DMS53 treated with DMSO at 0.1 percent for 48 hours (cell line): Measurements from ENCODE around the gene AMN.

Experiments used
- DNase-seq: peaks from one replicate; lab custom pipeline; 2025; ENCODE audit not compliant: unreplicated experiment; lab: John Stamatoyannopoulos, UW

The AMN gene

GRCh38 chr14:102943454-102943853 lies 21.0 kb downstream of the AMN start:
- DNase-seq: no peak

- no peak for DNase-seq
Measured at GRCh38 chr14:102943979-102944378, 21.5 kb downstream of the AMN start.

GRCh38 chr14:102944448-102945330 lies 22.2 kb downstream of the AMN start:
- DNase-seq: no peak

GRCh38 chr14:102945346-102946130 lies 23.1 kb downstream of the AMN start:
- DNase-seq: no peak

GRCh38 chr14:102947321-102948103 lies 25.0 kb downstream of the AMN start:
- DNase-seq: no peak

- no peak for DNase-seq
Measured at GRCh38 chr14:102948698-102949061, 26.2 kb downstream of the AMN start.

- DNase-seq: no peak
Measured at GRCh38 chr14:102949062-102949800, 26.8 kb downstream of the AMN start.

- DNase-seq: no peak
Measured at GRCh38 chr14:102949801-102950451, 27.5 kb downstream of the AMN start.

- no peak for DNase-seq
Measured at GRCh38 chr14:102951034-102951433, 28.6 kb downstream of the AMN start.

GRCh38 chr14:102951799-102952198 lies 29.3 kb downstream of the AMN start:
- no peak for DNase-seq

- no peak for DNase-seq
Measured at GRCh38 chr14:102952276-102952675, 29.8 kb downstream of the AMN start.

- no peak for DNase-seq
Measured at GRCh38 chr14:102953100-102953499, 30.6 kb downstream of the AMN start.

- no peak for DNase-seq
Measured at GRCh38 chr14:102954081-102954789, 31.8 kb downstream of the AMN start.

GRCh38 chr14:102955636-102956408 lies 33.4 kb downstream of the AMN start:
- DNase-seq: no peak

GRCh38 chr14:102957222-102957621 lies 34.8 kb downstream of the AMN start:
- DNase-seq: no peak

- no peak for DNase-seq
Measured at GRCh38 chr14:102958461-102958860, 36.0 kb downstream of the AMN start.

- DNase-seq: no peak
Measured at GRCh38 chr14:102962111-102962627, 39.7 kb downstream of the AMN start.

GRCh38 chr14:102964152-102964730 lies 41.8 kb downstream of the AMN start:
- no peak for DNase-seq
